PFSK-1 (cell line): ENCODE data around the gene CAMTA1.

Experiments
- FOXP2 ChIP-seq: optimal IDR thresholded peaks from 2 replicates; pipeline ENCODE3; 2011; ENCODE audit warnings: borderline replicate concordance, control low read depth, inconsistent platforms; ENCODE audit not compliant: insufficient read depth; ENCODE audit errors: extremely low read length, extremely low read depth
- POLR2AphosphoS5 ChIP-seq: IDR thresholded peaks from 2 replicates; pipeline ENCODE4 v1.6.1; 2012; ENCODE audit warnings: low read depth, mild to moderate bottlenecking, control low read depth, low read length, moderate library complexity
- REST ChIP-seq, 2 experiments: IDR thresholded peaks; 2 replicates each; pipeline versions ENCODE4 v1.6.1 to v1.8.0; 2011 to 2012; ENCODE audit warnings: low read depth in 2 of 2, low read length in 2 of 2, control low read depth in 1 of 2, inconsistent platforms in 1 of 2, mild to moderate bottlenecking in 1 of 2, moderate library complexity in 1 of 2; ENCODE audit not compliant: insufficient read depth in 1 of 2
- SIN3A ChIP-seq: IDR thresholded peaks from 2 replicates; pipeline ENCODE4 v1.6.1; 2012; ENCODE audit warnings: mild to moderate bottlenecking, low read length, moderate library complexity, borderline replicate concordance; ENCODE audit not compliant: insufficient read depth
- TAF1 ChIP-seq: IDR thresholded peaks from 2 replicates; pipeline ENCODE4 v1.6.1; 2012; ENCODE audit warnings: low read length, control low read depth, borderline replicate concordance; ENCODE audit not compliant: insufficient read depth

Gene CAMTA1

DNA sequence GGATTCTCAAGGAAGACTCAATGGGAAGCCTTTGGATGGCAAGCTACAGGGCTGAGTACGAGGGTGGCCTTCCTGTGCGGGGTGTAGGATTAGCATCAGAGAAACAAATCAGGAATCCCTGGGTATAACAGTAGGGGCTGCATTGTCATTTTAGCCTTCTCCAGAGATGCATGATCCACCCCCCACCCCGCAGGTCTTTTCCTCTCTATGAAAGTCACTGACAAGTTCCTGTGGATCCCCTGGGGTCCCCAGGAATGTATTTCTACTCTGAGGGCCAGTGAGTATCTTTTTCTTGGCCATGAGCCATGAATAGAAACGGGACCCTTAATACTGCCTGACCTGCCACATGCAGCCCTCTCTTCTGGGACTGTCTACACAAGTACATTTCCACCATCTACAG, 512.9 kb downstream of the CAMTA1 start:
- TF ChIP-seq SIN3A, result no peak
- TF ChIP-seq REST (IDR thresholded peaks at IDR 0.05; ENCODE audit: insufficient read depth in 1 of 2, low read depth in 2 of 2, low read length in 2 of 2), result no peak
- no peak for TF ChIP-seq POLR2AphosphoS5
- no peak for TF ChIP-seq TAF1
- no peak for TF ChIP-seq FOXP2

- TF ChIP-seq FOXP2, result no peak
- no peak for TF ChIP-seq POLR2AphosphoS5
- TF ChIP-seq TAF1, result no peak
- TF ChIP-seq SIN3A, result no peak
- no peak for TF ChIP-seq REST (IDR thresholded peaks at IDR 0.05; ENCODE audit: insufficient read depth in 1 of 2, low read depth in 2 of 2, low read length in 2 of 2)
Observed at GRCh38 chr1:7298749-7299151, 513.5 kb downstream of the CAMTA1 start.

DNA sequence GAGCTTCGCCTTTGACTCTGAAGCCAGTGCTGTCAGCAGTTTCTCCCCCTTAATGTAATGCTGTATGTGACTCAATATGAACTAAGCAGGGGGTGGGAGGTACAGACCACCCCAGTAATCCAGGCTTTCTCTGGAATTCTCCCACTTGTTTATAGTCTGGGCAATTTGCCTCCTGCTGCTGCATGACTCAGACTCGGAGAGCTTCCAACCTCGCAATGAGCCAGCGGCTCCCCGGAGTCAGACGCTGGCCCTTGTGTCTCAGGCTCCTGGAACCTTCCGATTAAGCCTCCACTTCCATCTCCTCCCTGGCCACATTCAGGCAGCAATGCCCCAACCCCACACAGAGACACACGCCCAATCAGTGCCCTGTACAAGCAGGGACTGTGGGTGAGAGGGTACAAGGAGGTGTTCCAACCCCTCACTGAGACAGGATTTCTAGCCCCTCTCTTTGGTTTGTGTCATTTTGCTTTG, 514.1 kb downstream of the CAMTA1 start:
- TF ChIP-seq SIN3A (no peak), TAF1 (no peak), FOXP2 (no peak), POLR2AphosphoS5 (no peak), REST (IDR thresholded peaks at IDR 0.05; ENCODE audit: insufficient read depth in 1 of 2, low read depth in 2 of 2, low read length in 2 of 2) (no peak)

GRCh38 chr1:7299994-7300393, 514.7 kb downstream of the CAMTA1 start:
- no peak for TF ChIP-seq POLR2AphosphoS5
- TF ChIP-seq TAF1, result no peak
- TF ChIP-seq REST (IDR thresholded peaks at IDR 0.05; ENCODE audit: insufficient read depth in 1 of 2, low read depth in 2 of 2, low read length in 2 of 2), result no peak
- TF ChIP-seq FOXP2, result no peak
- TF ChIP-seq SIN3A, result no peak

- no peak for TF ChIP-seq TAF1
- TF ChIP-seq SIN3A, result no peak
Observed at GRCh38 chr1:7300893-7301663, 515.8 kb downstream of the CAMTA1 start.
